Measurements from ENCODE around the gene THSD7B.
A peak's percentile ranks its signal among the peaks of the same experiment; 100 is the strongest.
"Not testable (repeated sequence)": the region's sequence is repeated elsewhere in the genome, so short reads cannot be mapped to it uniquely, and the experiment has no call there.

THSD7B gene

GRCh38 chr2:137638932-137639331, 873.6 kb downstream of the THSD7B start:
- FAIRE-seq: no peak

- no peak for FAIRE-seq
Measured at GRCh38 chr2:137644731-137645130, 879.4 kb downstream of the THSD7B start.

- FAIRE-seq: no peak
Measured at GRCh38 chr2:137654046-137654445, 888.7 kb downstream of the THSD7B start.

GRCh38 chr2:137655814-137656213, 890.5 kb downstream of the THSD7B start:
- FAIRE-seq: no peak

- FAIRE-seq: no peak
Measured at GRCh38 chr2:137658433-137658832, 893.1 kb downstream of the THSD7B start.

- FAIRE-seq: no peak
Measured at GRCh38 chr2:137659616-137660015, 894.3 kb downstream of the THSD7B start.

- FAIRE-seq: no peak
Measured at GRCh38 chr2:137670111-137670510, 904.8 kb downstream of the THSD7B start.

GRCh38 chr2:137672989-137673552, 907.7 kb downstream of the THSD7B start:
- FAIRE-seq: no peak

GRCh38 chr2:137674991-137675390, 909.6 kb downstream of the THSD7B start:
- no peak for FAIRE-seq

- no peak for FAIRE-seq
Measured at GRCh38 chr2:137675584-137676327, 910.4 kb downstream of the THSD7B start.

GRCh38 chr2:137676346-137676745, 911.0 kb downstream of the THSD7B start:
- FAIRE-seq: no peak

- FAIRE-seq: no peak
Measured at GRCh38 chr2:137677466-137677865, 912.1 kb downstream of the THSD7B start.

- FAIRE-seq: no peak
Measured at GRCh38 chr2:137689549-137689948, 924.2 kb downstream of the THSD7B start.

- no peak for FAIRE-seq
Measured at GRCh38 chr2:137693534-137693933, 928.2 kb downstream of the THSD7B start.

GRCh38 chr2:137696916-137697315, 931.6 kb downstream of the THSD7B start:
- no peak for FAIRE-seq

GRCh38 chr2:137700250-137700649, 934.9 kb downstream of the THSD7B start:
- FAIRE-seq: not testable (repeated sequence)

- no peak for FAIRE-seq
Measured at GRCh38 chr2:137700681-137701080, 935.3 kb downstream of the THSD7B start.

GRCh38 chr2:137705296-137705695, 940.0 kb downstream of the THSD7B start:
- no peak for FAIRE-seq

- FAIRE-seq: no peak
Measured at GRCh38 chr2:137706786-137707613, 941.7 kb downstream of the THSD7B start.

- FAIRE-seq: no peak
Measured at GRCh38 chr2:137708311-137708710, 943.0 kb downstream of the THSD7B start.

GRCh38 chr2:137715731-137716191, 950.4 kb downstream of the THSD7B start:
- FAIRE-seq: no peak

GRCh38 chr2:137718786-137719185, 953.4 kb downstream of the THSD7B start:
- FAIRE-seq: no peak

- peak; percentile 98 for FAIRE-seq
Measured at GRCh38 chr2:137721733-137722132, 956.4 kb downstream of the THSD7B start.

GRCh38 chr2:137724912-137725311, 959.6 kb downstream of the THSD7B start:
- FAIRE-seq: no peak
